HG02623 (cell line): ENCODE results near the gene IRF2BPL.
A peak's percentile ranks its signal among the peaks of the same experiment; 100 is the strongest.

ENCODE experiments used
- ATAC-seq: cut with Tn5 transposase; IDR thresholded peaks from one replicate; pipeline ENCODE4 v1.9.1; 2021; ENCODE audit warnings: moderate library complexity; ENCODE audit not compliant: unreplicated experiment

IRF2BPL gene

DNA sequence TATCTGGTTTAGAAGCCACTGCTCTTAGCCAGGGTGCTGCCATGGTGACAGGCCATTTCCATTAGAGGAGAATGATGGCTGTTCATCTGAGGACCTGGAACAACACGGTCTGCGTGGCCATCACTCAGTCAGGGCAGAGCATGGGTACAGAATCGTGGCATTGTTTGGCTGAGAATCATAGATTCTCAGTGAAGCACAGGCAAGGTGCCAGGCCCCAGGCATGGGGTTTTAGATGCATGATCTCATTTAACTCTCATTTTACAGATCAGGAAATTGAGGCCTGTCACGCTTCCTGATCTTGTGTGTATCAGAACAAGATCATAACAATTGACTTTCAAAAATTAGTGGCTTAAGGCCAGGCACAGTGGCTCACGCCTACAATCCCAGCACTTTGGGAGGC is 26.8 kb upstream of the IRF2BPL start:
- no peak for ATAC-seq

DNA sequence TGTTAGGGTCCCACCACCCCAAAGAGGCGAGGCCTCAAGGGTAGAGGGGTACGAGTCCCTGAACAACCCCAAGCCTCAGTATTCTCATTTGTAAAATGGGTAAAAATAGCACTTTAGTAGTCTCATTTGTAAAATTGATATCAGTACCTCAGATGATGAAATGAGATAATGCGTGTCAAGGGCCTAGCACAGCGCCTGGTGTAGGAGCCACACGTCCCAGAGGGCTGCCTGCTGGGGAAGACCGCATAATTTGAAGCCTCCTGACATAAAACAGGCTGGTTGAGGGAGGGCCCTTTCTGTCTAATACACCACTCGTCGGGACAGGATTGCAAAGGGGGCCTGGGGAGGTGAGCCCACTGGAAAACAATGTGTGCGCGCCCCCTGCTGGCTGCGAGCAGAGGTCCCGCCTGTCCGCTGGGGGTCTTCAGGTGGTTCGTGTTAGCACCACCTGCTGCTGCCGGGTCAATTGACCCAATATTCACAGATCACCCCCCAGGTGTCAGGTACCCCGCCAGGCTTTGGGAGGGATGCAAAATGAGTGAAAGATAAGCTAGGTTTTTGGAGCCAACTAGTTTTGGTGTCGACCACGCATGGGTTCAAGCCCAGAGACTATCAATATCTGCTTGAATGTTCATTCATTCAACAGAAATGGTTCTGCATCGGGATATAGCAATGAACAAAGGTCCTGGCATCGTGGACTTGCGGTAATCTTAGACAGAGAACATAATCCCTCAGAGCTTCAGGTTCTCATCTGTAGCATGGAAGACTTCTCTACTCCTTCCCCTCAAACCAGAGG is 24.7 kb upstream of the IRF2BPL start:
- no peak for ATAC-seq

DNA sequence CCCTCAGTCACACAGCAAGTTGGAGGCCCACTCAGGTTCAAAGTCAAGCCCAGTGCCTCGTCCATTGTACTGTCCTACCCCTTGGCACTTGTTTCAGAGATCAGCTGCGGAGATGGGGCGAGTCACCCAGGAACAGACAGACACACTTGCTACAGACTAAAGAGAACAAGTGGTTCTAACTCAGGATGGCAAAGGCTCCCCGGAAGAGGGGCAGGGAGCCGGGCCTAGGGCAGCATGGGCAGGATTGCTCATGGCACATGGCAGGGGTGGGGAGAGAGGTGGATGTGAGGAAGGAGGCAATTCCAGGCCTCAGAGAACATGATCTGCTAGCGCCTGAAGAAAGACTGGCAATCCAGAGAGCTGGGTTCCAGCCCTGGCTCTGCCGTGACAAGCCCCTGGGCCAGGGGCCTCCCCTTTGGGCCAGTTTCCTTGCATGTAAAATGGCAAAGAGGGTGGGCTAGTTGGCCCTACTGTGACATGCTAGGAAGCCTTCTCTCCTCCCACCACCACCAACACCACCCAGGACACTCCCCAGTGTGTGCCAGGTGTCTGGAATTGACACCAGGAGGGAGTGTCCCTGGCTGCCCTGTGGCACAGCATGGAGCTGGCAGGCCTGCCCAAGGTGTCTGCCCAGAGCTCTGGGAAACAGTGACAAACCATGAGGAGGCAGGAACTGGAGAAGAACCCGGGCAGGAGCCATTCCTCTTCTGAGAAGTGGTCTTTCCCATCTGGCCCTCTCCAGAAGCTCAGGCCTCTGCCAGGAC is 24.0 kb upstream of the IRF2BPL start:
- ATAC-seq, result no peak

DNA sequence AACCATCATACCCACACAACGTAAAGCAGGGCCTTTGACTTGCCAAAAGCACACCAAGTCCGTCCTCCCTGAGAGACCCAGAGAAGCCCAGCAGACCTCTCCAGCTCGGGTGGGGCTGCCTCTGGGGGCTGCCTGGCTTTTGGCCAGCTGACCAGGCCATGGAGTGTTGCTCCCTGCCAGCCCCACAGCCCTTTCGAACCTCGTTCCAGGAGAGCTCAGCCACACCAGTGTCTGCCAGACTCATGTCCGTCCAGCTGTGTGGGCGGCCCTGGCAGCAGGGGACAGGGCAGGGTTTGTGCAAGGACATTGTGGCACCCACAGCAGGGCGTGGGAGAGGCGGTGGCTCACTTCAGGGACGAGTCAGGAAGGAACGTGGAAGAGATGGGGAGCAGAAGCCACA is 22.6 kb upstream of the IRF2BPL start:
- ATAC-seq, result no peak

DNA sequence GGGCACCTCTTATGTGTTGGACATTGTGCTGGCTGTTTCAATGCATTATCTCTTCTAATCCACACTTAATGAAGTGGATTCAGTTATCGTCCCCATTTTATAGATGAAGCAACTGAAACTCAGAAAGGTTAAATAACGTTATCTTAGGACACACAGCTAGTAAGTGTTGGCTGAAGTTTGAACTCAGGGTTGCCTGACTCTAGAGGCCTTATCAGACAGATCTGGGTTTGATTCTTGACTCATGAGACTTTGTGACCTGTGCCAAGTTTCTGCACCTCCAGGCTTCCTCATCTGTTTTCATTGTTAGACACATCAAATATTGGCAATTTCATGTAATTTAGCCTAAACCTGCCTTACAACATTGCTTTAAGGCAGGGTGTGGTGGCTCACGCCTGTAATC is 18.2 kb upstream of the IRF2BPL start:
- no peak for ATAC-seq

DNA sequence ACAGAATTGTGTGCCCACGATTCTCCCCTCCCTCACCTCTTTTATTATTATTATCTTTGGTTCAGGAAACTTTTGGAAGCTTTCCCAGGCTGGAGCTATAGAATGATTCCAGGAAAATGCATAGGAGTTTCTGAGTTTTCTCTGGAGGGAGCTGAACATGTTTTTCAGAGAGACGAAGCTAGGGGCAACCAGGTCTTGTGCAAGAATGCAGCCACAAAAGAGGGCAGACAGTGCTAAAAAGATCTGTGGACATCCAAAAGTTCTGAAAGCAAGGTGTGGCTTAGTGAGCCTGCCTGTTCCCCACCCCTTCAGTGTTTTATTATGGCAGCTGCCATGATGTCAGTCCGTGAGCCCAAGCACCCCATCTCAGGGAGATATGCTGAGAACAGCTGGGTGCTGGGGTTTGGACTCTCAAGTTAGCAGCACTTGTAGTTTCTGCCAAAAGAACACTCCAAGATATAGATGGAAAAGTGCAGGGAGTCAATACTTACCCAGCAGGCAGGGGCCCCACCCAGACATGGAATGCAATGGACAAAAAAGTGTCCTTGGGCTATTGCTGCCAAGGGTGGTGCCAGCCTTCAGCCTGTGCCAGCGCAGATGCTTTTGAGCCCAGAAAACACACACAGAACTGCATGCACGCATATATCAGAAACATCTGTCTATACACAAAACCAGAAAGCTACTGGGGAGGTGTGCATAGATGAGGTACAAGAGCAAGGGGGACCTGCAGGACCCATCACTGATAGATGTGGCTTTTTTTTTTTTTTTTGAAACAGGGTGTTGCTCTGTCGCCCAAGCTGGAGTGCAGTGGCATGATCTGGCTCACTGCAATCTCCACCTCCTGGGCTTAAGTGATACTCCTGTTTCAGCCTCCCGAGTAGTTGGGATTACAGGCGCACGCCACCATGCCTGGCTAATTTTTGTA is 17.0 kb upstream of the IRF2BPL start:
- no peak for ATAC-seq

DNA sequence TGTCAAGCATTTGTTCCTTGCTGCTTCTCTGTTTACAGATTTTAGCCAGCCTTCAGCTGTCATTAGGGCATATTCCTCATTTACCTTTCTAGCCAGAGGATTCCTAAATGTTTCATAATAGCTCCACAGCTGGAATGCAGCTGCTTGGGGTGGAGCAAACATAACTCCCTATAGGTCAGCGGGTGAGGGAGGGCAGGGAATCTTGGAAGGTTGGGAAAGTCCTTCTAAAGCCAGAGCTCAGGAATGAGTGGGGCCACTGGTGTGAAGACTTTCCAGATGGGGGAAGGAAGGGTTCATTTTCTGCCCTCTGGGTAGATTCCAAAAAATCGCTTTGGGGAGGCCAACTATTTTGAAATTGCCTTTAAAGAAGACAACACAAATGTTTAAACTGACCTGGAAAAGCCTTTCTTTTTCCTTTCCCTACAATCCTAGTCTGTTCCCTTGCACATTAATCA is 16.3 kb upstream of the IRF2BPL start:
- no peak for ATAC-seq

DNA sequence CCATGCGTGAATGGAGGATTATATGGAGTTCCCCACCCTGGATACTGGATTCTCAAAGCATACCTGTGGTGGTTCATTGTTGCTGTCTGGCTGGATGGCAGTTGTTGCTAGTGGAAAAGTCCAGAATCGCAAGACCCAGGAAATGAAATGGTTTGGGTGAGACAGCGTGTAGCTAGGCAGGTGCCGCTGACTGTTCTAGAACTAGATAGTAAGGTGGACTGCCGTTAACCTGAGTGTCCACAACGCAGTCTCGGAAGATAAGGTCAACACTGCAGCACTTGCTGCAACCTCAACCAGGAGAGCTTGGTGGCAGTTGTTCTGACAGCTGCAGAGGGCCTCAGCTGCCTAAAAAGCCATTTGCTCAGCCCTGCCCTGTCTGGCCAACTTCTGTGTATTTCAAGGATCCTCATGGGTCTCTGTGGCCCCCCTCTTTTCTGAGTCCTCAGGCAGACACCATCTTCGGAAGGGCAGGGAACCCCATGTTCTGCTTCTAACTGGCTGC is 15.5 kb upstream of the IRF2BPL start:
- no peak for ATAC-seq

DNA sequence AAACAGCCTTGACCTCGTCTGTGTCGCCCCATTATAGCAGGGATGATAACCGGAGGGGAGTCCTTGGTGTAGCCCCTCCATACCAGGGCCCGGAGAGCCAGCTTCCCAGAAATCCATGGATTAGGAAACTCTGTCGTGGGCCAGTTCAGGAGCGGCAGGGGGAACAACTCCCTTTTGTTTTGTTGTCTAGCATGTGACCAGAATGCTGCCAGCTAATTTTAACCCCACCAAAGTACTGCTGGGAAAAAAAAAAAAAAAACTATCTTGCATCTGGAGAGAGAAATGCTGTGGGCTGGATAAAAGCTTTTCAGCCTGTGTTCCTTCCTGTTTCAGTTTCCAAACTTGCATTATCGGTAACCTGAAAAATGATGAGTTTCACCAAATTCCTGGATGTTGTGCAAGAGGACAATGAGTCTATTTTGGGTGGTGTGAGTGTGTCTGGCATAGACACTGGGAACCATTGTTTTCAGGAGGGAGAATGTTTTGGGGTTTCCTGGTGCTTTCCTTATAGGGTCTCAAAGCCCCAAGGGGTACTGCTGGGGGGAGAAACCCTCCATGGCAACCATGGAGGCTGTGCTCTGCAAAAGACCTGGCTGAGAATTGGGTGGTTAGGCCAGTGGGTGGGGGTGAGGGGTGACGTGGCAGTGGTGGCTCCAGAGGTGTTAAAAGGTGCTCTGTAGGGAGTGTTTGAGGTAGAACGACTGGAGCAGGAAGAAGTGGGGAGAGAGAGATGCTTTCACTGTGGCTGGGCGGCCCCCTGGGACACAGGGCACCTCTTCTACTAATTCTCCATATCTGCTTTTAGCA is 14.9 kb upstream of the IRF2BPL start:
- ATAC-seq, result no peak

DNA sequence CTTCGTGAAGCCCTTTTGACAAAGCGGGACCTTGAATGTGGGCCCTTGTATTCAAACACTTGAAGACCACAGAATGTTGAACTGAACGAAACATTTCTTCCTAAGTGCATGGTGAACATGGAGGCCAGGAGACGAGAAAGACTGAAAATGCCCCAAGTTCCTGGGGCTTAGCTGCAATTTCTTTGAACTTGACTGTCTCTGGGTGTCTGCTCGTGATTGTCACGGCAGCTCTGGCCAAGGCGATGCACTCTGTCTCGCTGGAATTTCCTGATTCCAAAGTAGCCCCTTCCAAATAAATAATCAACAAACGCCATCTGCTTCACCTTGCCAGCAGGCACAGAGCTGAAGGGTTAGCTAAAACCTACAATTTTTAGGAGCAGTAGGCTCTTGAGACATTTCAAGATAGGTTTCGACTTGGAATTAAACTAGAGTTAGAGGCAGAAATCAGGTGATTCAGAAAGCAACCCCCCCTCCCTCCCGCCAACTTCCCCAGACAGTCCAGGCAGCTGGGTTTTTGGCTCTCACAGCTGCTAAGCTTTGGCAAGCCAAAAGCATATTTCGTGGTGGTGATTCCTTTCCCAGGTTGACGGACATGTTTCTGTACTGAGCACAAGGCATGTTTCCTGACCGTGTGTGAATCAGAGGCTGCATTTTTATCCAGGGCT is 13.5 kb upstream of the IRF2BPL start:
- no peak for ATAC-seq

DNA sequence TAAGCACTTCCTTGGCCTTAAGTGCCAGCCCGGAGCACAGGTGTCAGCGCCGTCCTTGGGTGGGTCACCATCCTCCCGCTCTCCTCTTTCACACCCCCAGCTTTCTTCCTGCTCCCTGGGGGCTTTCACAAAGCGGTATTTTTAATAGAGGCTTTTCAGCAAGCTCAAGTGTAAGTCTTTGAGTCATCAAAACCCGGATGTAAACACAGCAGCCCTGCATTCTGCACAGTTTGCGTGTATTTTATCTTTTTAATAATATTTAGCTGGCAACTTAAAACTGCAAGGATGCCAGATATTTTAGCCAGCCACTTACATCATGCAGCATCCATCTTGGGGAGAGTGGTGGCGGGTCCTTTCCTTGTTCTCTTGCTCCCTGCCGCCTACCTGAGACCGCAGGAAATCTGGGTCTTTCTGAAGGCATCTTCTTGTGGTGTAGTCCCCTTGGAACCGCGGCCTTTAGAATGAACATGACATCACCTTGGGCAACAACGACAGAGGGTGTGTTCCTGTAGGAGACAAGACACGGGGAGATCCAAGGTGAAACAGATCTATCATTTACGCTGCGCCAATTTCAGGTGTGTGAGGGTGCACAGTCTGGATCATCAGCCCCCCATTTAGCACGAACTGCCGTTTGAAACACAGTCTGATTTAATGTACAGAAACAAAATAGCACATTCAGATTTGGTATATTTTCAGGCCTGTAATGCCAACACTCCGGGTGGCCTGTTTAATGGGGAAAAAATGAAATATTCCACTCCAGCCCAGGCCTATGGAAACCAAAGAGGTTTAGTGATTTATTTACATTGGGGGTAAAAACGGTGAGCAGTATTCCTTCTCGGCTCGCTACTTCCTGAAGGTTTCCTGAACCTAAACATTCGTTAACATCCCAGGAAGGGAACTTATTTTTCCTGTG is 12.5 kb upstream of the IRF2BPL start:
- peak; percentile 2 for ATAC-seq

DNA sequence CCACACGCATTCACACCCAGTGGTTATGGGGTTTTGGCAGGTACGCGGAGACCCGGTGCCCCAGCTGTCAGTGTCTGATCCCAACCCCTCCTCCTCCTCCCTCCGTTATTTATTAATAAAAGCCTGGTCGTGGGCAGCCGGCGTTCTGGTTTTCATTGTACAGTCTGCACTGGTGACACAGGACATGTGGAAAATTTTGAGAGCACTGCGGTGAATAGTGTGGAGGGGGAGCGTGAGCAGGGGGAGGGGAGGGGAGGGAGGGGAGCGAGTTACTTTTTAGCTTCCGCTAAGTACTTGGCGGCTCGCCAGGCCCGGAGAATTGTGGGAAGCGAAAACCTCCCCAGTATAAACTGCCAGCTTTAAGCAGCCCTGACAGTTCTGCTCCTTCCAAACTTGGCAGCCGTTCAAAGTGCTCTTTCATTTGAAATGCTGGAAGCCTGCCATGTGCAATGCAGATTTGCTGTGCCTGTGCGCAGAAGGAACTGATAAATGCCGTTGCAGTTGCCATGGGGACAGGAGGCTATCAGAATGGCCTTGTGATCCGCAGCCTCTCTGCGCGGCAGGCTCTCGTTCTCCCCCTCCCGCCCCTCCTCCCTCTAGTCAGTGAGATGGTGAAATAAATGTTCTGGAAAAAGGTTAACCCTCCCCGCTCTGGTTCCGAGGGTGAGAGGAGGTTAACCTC is 11.7 kb upstream of the IRF2BPL start:
- peak; percentile 60 for ATAC-seq

DNA sequence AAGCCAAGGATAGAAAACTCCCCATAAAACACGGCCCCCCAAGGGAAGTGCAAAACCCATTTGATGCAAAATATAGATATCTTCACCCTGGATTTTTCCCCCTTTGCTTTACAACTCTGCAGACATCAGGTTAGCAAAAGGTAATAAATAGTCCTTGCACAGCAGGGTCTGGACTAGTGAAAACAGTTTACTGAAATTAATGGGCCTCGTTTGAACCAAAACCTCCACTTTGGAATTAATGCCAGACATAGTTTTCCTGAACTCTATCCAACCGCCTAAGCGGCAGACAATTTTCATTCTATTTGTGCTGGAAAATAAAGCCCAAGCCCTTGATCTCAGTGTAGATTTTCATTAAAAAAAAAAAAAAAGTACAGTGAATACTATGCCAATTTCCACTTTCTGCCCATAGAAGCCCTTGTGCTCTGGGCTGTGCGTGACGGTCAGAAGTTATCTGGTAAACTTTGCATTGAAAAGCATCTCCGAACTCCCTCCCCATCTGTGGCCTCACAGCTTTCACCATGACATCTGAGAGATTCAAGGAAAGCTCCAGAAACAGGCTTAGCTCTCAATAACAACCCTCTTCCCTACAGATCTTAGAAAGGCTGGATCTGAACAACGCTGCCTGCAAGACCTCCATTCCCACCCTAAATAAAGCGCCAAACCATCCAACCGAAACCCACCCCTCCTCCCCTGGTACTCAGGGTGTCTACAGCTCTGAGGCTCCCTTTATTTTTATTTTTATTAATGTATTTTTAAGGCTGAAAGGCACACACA is 11.0 kb upstream of the IRF2BPL start:
- ATAC-seq, result no peak

DNA sequence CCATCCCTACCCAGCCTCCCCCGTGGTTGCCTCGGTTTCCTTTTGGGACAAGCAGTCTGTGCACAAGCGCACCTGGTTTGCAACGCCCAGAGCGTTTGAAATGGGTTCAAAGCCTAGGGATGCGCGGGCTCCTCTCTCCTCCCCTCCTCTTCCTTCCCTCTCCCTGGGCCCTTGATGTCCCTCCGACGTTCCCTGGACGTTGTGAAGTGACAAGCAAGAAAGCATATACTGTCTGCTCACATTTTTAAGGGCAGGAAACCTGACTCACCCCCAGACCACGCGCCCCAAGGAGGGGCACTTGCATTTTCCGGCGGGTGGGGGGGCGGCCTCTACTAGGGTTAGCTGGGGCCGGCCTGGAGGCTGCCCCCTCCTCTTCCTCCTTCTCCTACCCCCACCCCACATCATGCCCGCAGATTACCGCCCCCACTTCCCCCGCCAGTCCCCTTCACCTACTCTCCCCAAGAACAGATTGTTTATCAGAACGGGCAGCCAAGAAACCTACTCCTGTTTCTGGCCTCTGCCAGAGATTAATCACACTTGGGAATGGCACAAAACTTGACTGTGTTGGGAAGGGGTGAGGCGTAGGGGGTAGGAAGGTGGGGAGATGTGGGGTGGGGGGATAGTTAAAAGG is 9.5 kb upstream of the IRF2BPL start:
- no peak for ATAC-seq

DNA sequence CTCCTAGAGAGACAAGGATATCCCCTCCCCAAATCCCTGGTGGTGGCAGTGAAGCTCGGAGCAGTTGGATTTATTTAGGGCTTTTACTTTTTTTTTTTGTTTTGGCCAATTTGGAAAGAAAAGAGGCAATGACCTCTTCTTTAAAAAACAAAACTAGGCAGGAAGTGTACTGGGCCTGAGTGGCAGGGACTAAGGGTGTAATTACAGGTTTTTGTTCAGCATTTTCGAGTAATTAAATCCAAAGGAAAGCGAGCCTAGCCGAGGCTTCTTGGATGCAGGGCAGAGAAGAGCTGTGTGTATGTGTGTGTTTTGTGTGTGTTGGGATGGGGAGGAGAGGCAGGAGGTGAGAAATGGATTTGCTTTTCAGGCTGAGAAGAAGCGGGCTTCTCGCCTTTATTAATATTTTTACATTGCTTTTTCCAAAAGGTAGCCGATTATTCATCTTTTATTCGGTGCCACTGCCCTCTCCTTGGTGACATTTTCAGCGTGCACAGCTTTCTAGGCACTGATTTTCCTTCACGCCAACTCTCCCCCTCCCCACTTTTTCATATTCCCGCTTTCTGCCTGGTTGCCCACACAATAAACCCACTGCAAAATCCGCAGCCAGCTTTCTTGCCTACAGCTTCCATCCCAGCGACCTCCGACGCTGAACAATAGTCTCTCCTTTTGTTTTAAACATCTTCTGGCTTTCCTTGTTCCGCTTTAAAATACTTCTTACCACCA is 8.9 kb upstream of the IRF2BPL start:
- ATAC-seq, result no peak

DNA sequence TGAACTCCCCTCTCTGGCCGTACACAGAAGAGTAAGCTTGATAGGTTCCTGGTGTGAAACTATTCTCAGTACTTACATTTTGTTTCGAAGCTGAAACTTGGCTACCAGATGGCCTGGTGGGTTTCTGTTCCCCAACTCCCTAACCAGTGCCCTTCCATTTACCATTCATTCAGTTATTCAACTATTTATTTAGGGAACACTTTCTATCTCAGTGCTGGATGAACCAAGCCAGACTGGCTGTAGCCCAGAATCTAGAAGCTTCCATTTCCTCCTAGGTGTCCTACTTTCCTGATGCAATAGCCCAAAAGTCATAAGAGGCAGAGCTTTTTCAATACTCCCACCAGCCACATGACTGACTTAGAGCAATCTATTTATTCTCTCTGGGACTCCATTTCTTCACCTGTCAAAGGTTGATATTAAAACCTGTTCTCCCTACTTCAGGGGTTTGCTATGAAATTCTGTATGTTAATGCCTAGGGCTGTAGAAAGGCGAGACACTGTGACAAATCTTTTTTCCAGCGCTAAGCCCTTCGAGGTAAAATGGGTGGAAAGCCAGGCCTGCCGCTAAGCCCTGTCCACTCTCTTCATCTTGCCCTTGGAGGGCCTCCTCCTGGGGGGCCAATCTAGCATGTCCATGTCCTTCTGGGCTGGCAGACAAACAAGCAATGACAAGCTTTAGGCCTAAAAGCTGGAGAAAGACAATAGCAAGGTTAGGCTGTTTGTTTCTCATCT is 8.1 kb upstream of the IRF2BPL start:
- no peak for ATAC-seq
